ENCODE measurements around the gene ARFGEF3.

- no peak for TF ChIP-seq POLR2A (IDR thresholded peaks at IDR 0.05)
- TF ChIP-seq, protein P1, sequence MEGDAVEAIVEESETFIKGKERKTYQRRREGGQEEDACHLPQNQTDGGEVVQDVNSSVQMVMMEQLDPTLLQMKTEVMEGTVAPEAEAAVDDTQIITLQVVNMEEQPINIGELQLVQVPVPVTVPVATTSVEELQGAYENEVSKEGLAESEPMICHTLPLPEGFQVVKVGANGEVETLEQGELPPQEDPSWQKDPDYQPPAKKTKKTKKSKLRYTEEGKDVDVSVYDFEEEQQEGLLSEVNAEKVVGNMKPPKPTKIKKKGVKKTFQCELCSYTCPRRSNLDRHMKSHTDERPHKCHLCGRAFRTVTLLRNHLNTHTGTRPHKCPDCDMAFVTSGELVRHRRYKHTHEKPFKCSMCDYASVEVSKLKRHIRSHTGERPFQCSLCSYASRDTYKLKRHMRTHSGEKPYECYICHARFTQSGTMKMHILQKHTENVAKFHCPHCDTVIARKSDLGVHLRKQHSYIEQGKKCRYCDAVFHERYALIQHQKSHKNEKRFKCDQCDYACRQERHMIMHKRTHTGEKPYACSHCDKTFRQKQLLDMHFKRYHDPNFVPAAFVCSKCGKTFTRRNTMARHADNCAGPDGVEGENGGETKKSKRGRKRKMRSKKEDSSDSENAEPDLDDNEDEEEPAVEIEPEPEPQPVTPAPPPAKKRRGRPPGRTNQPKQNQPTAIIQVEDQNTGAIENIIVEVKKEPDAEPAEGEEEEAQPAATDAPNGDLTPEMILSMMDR (IDR thresholded peaks at IDR 0.05) = no peak
Measured at GRCh38 chr6:138345565-138346285, 184.0 kb downstream of the ARFGEF3 start.
